Loucy (cell line): Measurements from ENCODE around the gene FMO2.

ENCODE experiments used
- EZH2phosphoT487 ChIP-seq: fragments of 200-600 bp; IDR thresholded peaks from 2 replicates; pipeline ENCODE4 v1.6.1; 2018; ENCODE audit warnings: antibody characterized with exemption, mild to moderate bottlenecking, moderate library complexity, borderline replicate concordance
- TF ChIP-seq, protein P1 (sequence below): fragments of 200-600 bp; sonication (generic); conservative IDR thresholded peaks from 2 replicates; pipeline ENCODE4 v1.5.1; 2014; ENCODE audit warnings: mild to moderate bottlenecking, antibody characterized with exemption, low read length

DNA sequence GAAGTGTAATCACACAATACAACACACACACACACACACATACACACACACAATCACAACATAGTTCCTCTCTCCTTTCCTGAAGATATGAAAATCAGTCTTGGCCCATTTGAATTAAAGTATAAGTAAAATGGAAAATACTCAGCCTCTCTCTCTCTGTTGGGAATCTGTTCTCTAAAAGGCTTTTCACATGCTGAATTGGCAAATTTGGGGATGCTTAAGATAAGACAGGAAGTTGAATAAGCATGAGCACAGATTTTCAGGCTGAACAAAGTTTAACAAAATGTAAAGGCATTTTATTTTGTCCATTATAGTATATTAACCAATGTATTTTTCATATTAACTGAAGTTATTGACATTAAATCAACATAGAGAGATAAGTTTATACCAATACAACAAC is 23.7 kb upstream of the FMO2 start:
- TF ChIP-seq, protein P1, sequence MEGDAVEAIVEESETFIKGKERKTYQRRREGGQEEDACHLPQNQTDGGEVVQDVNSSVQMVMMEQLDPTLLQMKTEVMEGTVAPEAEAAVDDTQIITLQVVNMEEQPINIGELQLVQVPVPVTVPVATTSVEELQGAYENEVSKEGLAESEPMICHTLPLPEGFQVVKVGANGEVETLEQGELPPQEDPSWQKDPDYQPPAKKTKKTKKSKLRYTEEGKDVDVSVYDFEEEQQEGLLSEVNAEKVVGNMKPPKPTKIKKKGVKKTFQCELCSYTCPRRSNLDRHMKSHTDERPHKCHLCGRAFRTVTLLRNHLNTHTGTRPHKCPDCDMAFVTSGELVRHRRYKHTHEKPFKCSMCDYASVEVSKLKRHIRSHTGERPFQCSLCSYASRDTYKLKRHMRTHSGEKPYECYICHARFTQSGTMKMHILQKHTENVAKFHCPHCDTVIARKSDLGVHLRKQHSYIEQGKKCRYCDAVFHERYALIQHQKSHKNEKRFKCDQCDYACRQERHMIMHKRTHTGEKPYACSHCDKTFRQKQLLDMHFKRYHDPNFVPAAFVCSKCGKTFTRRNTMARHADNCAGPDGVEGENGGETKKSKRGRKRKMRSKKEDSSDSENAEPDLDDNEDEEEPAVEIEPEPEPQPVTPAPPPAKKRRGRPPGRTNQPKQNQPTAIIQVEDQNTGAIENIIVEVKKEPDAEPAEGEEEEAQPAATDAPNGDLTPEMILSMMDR = no peak
- TF ChIP-seq EZH2phosphoT487 = no peak
